ENCODE results near the gene CNGA1.
A peak's percentile ranks its signal among the peaks of the same experiment; 100 is the strongest.
"Not testable (repeated sequence)": the region's sequence is repeated elsewhere in the genome, so short reads cannot be mapped to it uniquely, and the experiment has no call there.

CNGA1 gene

GRCh38 chr4:47954245-47954644 is 62.2 kb downstream of the CNGA1 start:
- no peak for DNase-seq

- no peak for DNase-seq
Measured at GRCh38 chr4:47945930-47946726, 70.4 kb downstream of the CNGA1 start.

GRCh38 chr4:47942081-47942819 is 74.2 kb downstream of the CNGA1 start:
- DNase-seq, result no peak

- DNase-seq, result no peak
Measured at GRCh38 chr4:47939456-47939855, 77.0 kb downstream of the CNGA1 start.

- no peak for DNase-seq
Measured at GRCh38 chr4:47936336-47936735, 80.1 kb downstream of the CNGA1 start.

- DNase-seq, result peak; percentile 39
Measured at GRCh38 chr4:47933840-47934239, 82.6 kb downstream of the CNGA1 start.

- peak; percentile 50 for DNase-seq
Measured at GRCh38 chr4:47930971-47931804, 85.3 kb downstream of the CNGA1 start.

- no peak for DNase-seq
Measured at GRCh38 chr4:47929682-47930201, 86.7 kb downstream of the CNGA1 start.

GRCh38 chr4:47926667-47927258 is 89.7 kb downstream of the CNGA1 start:
- DNase-seq, result peak; percentile 35

GRCh38 chr4:47923261-47923608 is 93.2 kb downstream of the CNGA1 start:
- not testable (repeated sequence) for DNase-seq

- DNase-seq, result not testable (repeated sequence)
Measured at GRCh38 chr4:47922436-47923260, 93.8 kb downstream of the CNGA1 start.

- DNase-seq, result not testable (repeated sequence)
Measured at GRCh38 chr4:47917163-47917562, 99.3 kb downstream of the CNGA1 start.

- DNase-seq, result no peak
Measured at GRCh38 chr4:47915378-47915777, 101.1 kb downstream of the CNGA1 start.

GRCh38 chr4:47914926-47915237 is 101.6 kb downstream of the CNGA1 start:
- DNase-seq, result no peak

- peak; percentile 92 for DNase-seq
Measured at GRCh38 chr4:47914220-47914925, 102.1 kb downstream of the CNGA1 start, which contains the start of gene NFXL1. NFXL1 (minus strand) TSS chr4:47914583; CDS start chr4:47914203, 380 bp downstream.

- DNase-seq, result no peak
Measured at GRCh38 chr4:47913861-47914219, 102.6 kb downstream of the CNGA1 start.

- DNase-seq, result no peak
Measured at GRCh38 chr4:47913330-47913729, 103.2 kb downstream of the CNGA1 start.

GRCh38 chr4:47907089-47907646 is 109.3 kb downstream of the CNGA1 start:
- DNase-seq, result no peak

- DNase-seq, result no peak
Measured at GRCh38 chr4:47899639-47900038, 116.8 kb downstream of the CNGA1 start.

GRCh38 chr4:47891928-47892327 is 124.6 kb downstream of the CNGA1 start:
- DNase-seq, result no peak

All from HCEC 1CT (cell line).